GM18870 (cell line): ENCODE results near the gene TMCC2.

Source experiments
- ATAC-seq: cut with Tn5 transposase; IDR thresholded peaks from one replicate; pipeline ENCODE4 v1.9.1; 2021; ENCODE audit warnings: moderate library complexity; ENCODE audit not compliant: unreplicated experiment

TMCC2 gene

GRCh38 chr1:205239078-205239477, 11.3 kb downstream of the TMCC2 start:
- ATAC-seq = no peak

- ATAC-seq = no peak
These were observed 12.4 kb downstream of the TMCC2 start for GRCh38 chr1:205240118-205240517.

DNA sequence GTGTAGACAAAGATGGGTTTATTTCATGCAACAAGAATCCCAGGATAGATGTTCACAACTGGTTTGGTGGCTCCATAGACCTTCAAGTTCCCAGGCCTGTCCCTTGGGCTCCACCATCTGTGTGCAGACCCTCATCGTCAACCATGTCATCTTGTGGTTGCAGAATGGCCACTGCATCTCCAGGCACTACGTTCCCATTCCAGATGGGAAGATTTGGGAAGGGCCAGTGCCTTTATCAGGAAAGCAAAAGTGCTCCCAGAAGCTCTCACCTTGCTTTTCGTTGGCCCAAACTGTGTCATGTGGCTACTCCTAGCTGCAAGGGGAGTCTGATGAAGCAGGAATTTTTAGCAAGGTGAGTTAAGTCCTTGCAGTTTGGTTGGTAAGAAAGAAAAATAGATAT, 12.8 kb downstream of the TMCC2 start:
- no peak for ATAC-seq

DNA sequence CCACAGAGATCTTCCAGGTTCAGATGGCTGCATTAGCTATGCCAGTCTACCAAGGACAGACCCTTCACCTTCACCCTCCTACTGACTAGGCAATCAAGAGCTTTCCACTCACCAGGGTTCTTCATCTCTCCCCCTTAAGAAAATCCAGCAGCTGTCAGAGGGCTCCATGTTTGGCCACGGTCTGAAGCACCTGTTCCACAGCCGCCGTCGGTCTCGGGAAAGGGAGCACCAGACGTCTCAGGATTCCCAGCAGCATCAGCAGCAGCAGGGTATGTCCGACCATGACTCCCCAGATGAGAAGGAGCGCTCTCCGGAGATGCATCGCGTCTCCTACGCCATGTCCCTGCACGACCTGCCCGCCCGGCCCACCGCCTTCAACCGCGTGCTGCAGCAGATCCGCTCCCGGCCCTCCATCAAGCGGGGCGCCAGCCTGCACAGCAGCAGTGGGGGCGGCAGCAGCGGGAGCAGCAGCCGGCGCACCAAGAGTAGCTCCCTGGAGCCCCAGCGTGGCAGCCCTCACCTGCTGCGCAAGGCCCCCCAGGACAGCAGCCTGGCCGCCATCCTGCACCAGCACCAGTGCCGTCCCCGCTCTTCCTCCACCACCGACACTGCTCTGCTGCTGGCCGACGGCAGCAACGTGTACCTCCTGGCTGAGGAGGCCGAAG, 13.8 kb downstream of the TMCC2 start:
- no peak for ATAC-seq

- no peak for ATAC-seq
These were observed 15.8 kb downstream of the TMCC2 start for GRCh38 chr1:205243350-205244191.

DNA sequence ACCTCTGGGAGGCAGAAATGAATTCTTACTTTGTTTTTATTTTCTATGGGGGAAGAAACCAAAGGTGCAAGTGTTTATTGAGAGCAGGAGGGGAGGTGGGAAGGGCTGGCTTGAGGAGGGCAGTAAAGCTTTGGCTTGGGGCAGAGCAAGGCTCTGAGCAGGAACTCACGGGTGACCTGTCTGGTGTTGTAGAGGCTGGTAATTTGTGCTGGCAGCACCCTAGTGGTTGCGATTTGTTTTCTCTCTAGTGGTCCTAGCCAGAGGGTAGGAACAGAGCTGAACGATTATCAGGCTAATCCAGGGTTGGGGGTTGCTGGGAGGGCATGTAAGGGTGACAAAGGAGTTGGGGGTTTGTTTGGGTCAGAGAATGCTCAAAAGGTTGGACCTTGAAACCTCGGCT, 16.6 kb downstream of the TMCC2 start:
- ATAC-seq = no peak

DNA sequence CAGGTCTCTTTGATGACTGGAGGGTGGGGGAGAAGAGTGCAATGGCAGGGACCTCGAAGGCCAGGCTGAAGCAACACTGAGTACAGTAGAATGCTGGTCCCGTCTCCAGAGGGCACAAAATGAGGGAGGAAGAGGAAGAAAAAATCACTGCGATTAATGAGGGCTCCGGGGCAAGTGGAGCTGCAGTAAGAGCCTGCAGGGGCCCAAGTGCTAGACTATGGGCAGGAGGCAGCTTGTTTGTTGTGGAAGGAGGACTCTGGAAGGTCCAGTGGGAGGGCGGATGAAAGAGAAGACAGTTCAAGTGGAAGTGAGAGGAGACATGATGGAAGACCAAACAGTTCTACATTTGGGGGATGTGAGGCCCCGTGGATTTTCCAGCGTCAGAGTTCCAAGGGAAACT, 17.4 kb downstream of the TMCC2 start:
- no peak for ATAC-seq

DNA sequence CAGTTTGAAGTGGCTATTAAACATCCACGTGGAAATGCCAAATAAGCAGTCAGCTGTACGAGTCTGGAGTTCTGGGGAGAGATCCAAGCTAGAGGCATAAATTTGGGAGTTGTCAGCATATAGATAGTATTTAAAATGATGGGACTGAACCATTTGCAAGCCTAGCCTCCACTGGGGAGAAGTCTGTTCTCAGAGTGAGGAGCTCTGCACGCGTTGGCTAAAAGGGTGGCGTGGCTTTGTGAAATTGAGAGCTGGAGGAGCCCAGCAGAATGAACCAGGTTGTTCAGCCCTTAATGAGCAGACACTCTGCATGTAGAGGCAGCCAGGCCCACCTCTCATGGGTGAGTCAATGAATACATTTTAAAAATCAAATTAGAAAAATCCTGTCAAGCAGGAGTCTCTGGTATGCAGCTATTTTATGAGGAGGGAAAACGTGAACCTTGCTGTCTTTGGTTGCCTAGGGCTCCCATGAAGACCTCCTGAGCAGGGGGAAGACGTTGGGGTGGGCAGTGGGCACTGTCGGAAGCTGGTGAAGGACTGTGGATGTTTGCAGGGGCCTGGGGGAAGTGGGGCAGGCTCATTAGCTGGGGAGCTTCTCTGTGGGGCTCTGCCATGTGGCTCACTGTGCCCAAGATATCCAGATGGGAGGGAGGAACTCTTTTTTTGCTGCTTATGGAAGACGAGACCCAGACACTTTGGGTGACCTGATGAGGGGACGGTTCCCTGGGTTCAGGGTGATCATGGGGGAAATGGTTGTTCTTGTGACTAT, 18.8 kb downstream of the TMCC2 start:
- no peak for ATAC-seq

- no peak for ATAC-seq
These were observed 19.6 kb downstream of the TMCC2 start for GRCh38 chr1:205247130-205247921.

- no peak for ATAC-seq
These were observed 21.3 kb downstream of the TMCC2 start for GRCh38 chr1:205248793-205249601.

DNA sequence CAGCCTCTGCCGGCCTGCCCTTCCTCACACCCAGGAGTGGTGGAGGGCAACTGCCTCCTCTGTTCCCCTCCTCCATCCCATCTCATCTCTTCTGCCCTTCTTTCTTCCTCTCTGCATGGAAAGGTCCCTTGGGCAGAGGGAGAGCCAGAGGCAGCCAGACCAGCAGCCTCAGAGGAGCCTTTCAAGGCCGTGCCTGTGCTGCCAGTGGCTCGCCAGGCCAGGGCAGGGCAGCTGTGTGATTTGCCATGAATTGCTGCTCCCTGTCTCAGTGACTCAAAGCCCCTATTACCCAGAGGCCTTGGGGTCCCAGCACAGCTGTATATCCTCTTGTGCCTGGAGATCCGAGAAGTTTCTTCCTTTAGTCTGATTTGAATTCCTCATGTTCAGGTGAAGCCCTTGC, 21.9 kb downstream of the TMCC2 start:
- ATAC-seq = no peak

- ATAC-seq = no peak
These were observed 23.0 kb downstream of the TMCC2 start for GRCh38 chr1:205250699-205251098.

DNA sequence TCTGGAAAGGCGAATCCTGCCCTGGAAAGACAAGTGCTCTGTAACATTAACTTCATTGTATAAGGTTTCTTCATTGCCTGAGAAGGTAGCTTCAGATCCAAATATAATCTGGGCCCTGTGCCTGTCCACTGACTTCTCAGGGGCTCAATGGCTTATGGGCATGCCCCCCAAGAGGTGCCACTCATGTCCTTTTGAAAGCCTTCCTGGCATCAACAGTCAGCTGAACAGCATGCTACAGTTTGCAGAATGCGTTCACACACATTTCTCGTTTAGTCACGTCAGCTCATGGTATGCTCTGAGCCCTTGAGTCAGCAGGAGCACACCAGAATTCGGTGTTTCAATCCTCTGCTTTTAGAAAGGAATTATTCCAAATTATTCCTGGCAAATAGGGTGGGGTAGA, 23.8 kb downstream of the TMCC2 start:
- ATAC-seq = no peak

GRCh38 chr1:205255941-205256780, 28.4 kb downstream of the TMCC2 start:
- ATAC-seq = no peak

GRCh38 chr1:205256951-205257625, 29.3 kb downstream of the TMCC2 start:
- no peak for ATAC-seq

DNA sequence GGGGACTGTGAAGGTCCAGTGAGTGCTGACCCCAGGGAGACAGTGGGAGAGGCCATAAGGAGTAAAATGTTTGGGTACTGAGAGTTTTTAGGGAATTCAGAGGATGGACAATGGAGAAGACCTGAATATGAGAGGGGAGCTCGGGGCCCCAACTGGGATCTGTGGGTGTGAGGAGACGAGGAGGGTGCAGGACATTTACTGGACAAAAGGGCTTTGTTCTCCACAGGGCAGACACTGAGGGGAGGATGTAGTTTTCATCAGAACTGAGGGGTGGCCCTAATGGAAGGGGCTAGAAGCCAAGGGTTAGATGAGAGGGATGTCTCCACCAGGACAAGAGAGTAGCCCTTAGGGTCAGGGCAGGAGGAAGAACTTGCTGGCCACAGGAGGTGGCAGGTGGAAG, 30.0 kb downstream of the TMCC2 start:
- no peak for ATAC-seq

DNA sequence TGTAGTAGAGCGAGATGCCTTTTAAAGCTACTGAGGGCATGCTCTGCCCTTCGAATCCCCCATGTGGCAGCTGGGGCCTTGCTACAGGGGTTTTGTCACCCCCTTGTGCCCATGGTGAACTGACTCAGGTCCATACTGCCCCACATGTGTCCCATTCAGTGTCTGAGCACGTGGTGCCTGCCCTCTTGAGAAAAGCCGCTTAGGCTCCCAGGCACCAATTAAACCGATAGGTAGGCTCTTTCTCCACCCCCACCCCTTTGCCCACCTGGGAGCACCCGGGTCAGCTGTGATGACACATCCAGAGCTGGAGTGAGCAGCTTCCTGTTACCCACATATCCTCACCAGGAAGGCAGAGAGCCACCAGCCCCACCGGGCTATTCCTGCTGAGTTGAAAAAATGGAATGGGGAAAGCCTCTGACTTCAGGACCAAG, 30.5 kb downstream of the TMCC2 start:
- ATAC-seq = no peak

DNA sequence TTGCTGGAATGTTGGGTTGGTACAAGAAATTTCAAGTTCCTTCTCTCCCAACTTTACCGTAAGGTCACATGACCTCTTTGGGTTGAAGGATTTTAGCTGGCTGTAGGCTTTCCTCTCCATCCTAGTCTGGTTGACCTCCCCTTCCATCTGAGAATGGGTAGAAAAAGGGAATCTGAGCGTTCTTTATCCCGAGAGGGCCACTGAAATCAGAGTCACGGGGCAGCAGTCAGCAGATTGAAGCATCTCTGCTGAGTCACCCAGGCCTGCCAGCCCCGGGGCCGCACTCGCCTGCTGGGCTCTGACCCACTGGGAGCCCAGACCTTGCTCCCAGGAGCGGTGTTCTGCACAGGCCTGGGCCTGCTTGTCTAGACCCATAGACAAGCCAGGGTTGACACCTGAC, 31.0 kb downstream of the TMCC2 start:
- no peak for ATAC-seq
